ENCODE measurements around the gene IKZF4. TPM values are rescaled to one million over a fixed set of nuclear protein-coding genes. Genes with fewer than 3 reads are reported as not detected.
"Not testable (repeated sequence)": the region's sequence is repeated elsewhere in the genome, so short reads cannot be mapped to it uniquely, and the experiment has no call there.

Gene IKZF4
- polyA plus RNA-seq, 10 donors: 5.5 to 11.3 (median 7.8) TPM

GRCh38 chr12:56038022-56038655 is 17.3 kb downstream of the IKZF4 start:
- no peak for DNase-seq

- DNase-seq: no peak
Observed at GRCh38 chr12:56040151-56040550, 19.3 kb downstream of the IKZF4 start.

GRCh38 chr12:56040963-56041551 is 20.2 kb downstream of the IKZF4 start:
- DNase-seq: no peak

- peak; percentile 99 to 100 (median 99) for DNase-seq
Observed at GRCh38 chr12:56041552-56042429, 20.9 kb downstream of the IKZF4 start, which contains the start of gene RPS26. TSS of gene RPS26 (plus strand) at chr12:56041918. CDS start at chr12:56042167, 249 bp downstream.

GRCh38 chr12:56042430-56042813 is 21.6 kb downstream of the IKZF4 start:
- not testable (repeated sequence) for DNase-seq

GRCh38 chr12:56042843-56043242 is 22.0 kb downstream of the IKZF4 start:
- DNase-seq: no peak

- DNase-seq: no peak
Observed at GRCh38 chr12:56046027-56046780, 25.4 kb downstream of the IKZF4 start.

GRCh38 chr12:56053407-56053893 is 32.6 kb downstream of the IKZF4 start:
- DNase-seq: no peak

GRCh38 chr12:56059964-56060363 is 39.1 kb downstream of the IKZF4 start:
- DNase-seq: not testable (repeated sequence)

- no peak for DNase-seq
Observed at GRCh38 chr12:56061982-56062381, 41.1 kb downstream of the IKZF4 start.

GRCh38 chr12:56062996-56063395 is 42.2 kb downstream of the IKZF4 start:
- no peak for DNase-seq

- no peak for DNase-seq
Observed at GRCh38 chr12:56071648-56072047, 50.8 kb downstream of the IKZF4 start.

GRCh38 chr12:56074396-56074795 is 53.6 kb downstream of the IKZF4 start:
- DNase-seq: no peak

GRCh38 chr12:56077966-56078365 is 57.1 kb downstream of the IKZF4 start:
- not testable (repeated sequence) for DNase-seq

GRCh38 chr12:56078427-56078826 is 57.6 kb downstream of the IKZF4 start:
- no peak for DNase-seq

- peak; percentile 59 to 85 (median 67) for DNase-seq
Observed at GRCh38 chr12:56078931-56079722, 58.3 kb downstream of the IKZF4 start.

GRCh38 chr12:56079723-56080555 is 59.1 kb downstream of the IKZF4 start, which contains the start of gene ERBB3:
TSS of gene ERBB3 (plus strand) at chr12:56080165. CDS start at chr12:56080301, 136 bp downstream.
- DNase-seq: peak; percentile 67 to 89 (median 79)

GRCh38 chr12:56080556-56081138 is 59.8 kb downstream of the IKZF4 start:
- DNase-seq: peak in 1 of 3 donors; percentile 21
